K562 (cell line): ENCODE measurements around the gene RABGAP1L.

Source experiments
- FOS ChIP-seq: IDR thresholded peaks from 3 replicates; pipeline ENCODE4 v1.6.1; 2011; ENCODE audit not compliant: insufficient read length; ENCODE audit errors: extremely low read depth
- MAX ChIP-seq: sonication (generic); formaldehyde crosslinking; IDR thresholded peaks from 2 replicates; pipeline ENCODE4 v1.9.0; 2022; ENCODE audit warnings: mild to moderate bottlenecking, missing genetic modification reagents
- MNT ChIP-seq, 2 experiments: fragments of 450-650 bp; conservative IDR thresholded peaks; 2 replicates each; pipeline ENCODE4 v1.6.1; 2017; ENCODE audit warnings: mild to moderate bottlenecking in 2 of 2, moderate library complexity in 2 of 2
- PHB2 ChIP-seq: fragments of 450-650 bp; IDR thresholded peaks from 2 replicates; pipeline ENCODE4 v1.6.1; 2017; ENCODE audit warnings: low read depth
- RCOR1 ChIP-seq, 2 experiments: IDR thresholded peaks; 2 replicates each; pipeline ENCODE4 v1.6.1; 2012; ENCODE audit warnings: low read depth in 2 of 2, low read length in 2 of 2, borderline replicate concordance in 1 of 2, improper control_type of control experiment in 1 of 2

- TF ChIP-seq MNT (conservative IDR thresholded peaks at IDR 0.05) (no peak), MAX (CRISPR knock-in tag) (no peak), RCOR1 (IDR thresholded peaks at IDR 0.05; ENCODE audit: borderline replicate concordance in 1 of 2, low read depth in 2 of 2, low read length in 2 of 2) (no peak), PHB2 (no peak), FOS (no peak)
Observed at GRCh38 chr1:174747613-174748012, 588.3 kb downstream of the RABGAP1L start.
